H1 (cell line): ENCODE data around the gene HYCC1.

Experiments used
- POLR2A ChIP-seq, 2 experiments: IDR thresholded peaks; 1 replicate in 1 of 2; 2 replicates in 1 of 2; pipeline ENCODE4 v1.6.1; 2011; ENCODE audit warnings: low read depth in 2 of 2, low read length in 2 of 2, mild to moderate bottlenecking in 2 of 2; ENCODE audit errors: control extremely low read depth in 1 of 2
- RXRA ChIP-seq: IDR thresholded peaks from 2 replicates; pipeline ENCODE4 v1.6.1; 2011; ENCODE audit warnings: low read depth, mild to moderate bottlenecking, low read length, moderate library complexity; ENCODE audit not compliant: insufficient read depth

DNA sequence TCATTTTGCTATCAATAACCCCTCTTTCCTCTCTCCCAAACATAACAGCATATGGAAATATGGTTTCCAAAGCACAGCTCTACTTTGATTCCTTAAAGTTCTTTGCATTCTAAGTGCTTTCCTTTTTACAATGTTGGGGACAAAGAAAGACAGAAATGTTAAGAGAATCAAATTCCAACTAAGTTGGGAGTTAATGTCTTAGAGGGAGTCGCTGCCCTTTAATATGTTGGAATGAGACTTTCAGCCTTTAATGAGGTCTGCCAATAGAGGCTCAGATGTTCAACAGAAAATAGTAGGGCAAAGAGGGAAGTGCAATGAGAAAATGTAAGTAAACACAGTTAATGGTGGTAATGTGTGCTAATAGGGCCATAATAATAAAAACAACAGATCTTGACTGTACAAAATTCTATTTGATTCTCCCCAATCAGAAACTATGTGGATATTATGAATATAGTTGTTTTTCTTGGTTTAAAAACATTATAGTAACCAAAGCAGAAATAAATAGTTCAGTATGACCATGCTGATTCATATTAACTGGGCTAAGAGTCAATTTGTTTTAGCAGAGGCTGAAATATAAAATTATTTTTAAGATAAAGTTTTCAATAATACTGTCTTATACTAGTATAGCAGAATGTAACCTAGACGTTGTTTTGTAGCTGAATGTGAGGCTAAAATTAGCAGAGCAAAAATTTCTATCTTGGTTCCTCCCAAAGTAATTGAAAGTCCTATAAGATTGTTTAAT lies 10.3 kb downstream of the HYCC1 start:
- TF ChIP-seq RXRA (no peak), POLR2A (IDR thresholded peaks at IDR 0.05; ENCODE audit: control extremely low read depth in 1 of 2, low read depth in 2 of 2, low read length in 2 of 2) (no peak)
